Right kidney (tissue), 9 donors: ENCODE results near the gene ACTL7A.
"Not testable (repeated sequence)": the region's sequence is repeated elsewhere in the genome, so short reads cannot be mapped to it uniquely, and the experiment has no call there.

Source experiments
- DNase-seq: peaks from one replicate; pipeline ENCODE4 v3.0.0-alpha.2; 2016
- long read RNA-seq, 8 donors: transcript quantifications; one replicate each; lab custom pipeline, GENCODE V29; 2026

ACTL7A gene
- long read RNA-seq, donor 1, result 0 reads
- long read RNA-seq, donor 2, partial matches to known transcripts, result 0 of 1 reads
- long read RNA-seq, donor 2, other reads (novel, unspliced or antisense), result 0 of 1 reads
- long read RNA-seq, donor 3, result 0 reads
- long read RNA-seq, donor 4, result 0 reads
- long read RNA-seq, donor 5, result 0 reads
- long read RNA-seq, donor 6, result 0 reads
- long read RNA-seq, donor 7, result 0 reads
- long read RNA-seq, donor 8, result 0 reads

DNA sequence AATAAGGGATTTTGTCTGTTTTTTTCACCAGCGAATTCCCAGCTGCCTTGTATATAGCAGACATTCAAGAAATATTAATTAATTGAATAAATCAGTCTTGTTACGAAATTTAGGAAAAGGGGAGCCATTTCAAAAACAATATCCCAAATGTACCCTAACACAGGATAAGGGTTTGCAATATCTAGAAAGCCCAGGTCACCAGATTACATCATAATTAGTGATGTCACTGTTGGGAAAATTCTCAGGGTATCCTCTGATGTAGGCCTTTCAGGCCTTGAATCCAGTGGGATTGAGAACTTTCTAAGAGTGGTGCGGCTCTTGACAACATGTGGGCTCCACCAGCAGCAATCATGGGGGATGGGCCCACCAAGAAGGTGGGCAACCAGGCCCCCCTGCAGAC is at the start of gene ACTL7A:
Gene ACTL7A, plus strand, starts transcription at position 270 of the 400 bp plus-strand sequence. Its CDS starts 57 bp downstream, at position 327.
- DNase-seq, result no peak

GRCh38 chr9:108812396-108813025 is 49.6 kb upstream of the ACTL7A start:
- no peak for DNase-seq

DNA sequence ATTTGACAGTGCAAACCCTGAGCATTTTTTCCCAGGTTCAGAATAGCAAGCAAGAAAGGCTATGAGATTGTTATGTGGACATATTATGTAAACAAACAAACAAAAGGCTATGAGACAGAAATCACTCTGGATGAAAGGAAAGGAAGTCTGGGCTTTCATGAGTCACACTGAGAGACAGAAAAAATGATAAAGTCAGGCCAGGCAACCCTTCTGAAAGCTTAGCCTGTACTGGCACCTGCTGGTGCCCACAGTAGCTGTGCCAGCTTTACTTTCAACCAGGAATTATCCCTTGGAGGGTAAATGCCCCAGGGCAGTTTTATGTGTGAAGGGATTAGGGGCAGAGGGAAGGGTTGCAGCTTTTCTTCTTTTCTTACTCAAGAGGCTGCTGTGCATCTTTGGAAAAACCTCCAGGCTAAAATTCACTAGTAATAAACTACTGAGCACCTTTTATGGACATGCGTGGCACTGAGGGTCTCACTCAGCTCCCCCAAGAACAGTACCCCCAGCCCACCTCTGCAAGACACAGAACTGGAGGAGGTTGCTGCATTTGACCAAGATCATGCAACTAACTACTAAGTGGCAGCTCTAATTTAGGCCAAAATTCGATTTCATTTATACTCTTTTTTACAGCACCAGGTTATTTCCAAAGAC is 48.0 kb upstream of the ACTL7A start:
- no peak for DNase-seq

- DNase-seq, result no peak
These were observed 46.9 kb upstream of the ACTL7A start for GRCh38 chr9:108815156-108815555.

- no peak for DNase-seq
These were observed 46.0 kb upstream of the ACTL7A start for GRCh38 chr9:108816037-108816436.

- no peak for DNase-seq
These were observed 38.2 kb upstream of the ACTL7A start for GRCh38 chr9:108823829-108824228.

- no peak for DNase-seq
These were observed 31.8 kb upstream of the ACTL7A start for GRCh38 chr9:108830272-108830671.

DNA sequence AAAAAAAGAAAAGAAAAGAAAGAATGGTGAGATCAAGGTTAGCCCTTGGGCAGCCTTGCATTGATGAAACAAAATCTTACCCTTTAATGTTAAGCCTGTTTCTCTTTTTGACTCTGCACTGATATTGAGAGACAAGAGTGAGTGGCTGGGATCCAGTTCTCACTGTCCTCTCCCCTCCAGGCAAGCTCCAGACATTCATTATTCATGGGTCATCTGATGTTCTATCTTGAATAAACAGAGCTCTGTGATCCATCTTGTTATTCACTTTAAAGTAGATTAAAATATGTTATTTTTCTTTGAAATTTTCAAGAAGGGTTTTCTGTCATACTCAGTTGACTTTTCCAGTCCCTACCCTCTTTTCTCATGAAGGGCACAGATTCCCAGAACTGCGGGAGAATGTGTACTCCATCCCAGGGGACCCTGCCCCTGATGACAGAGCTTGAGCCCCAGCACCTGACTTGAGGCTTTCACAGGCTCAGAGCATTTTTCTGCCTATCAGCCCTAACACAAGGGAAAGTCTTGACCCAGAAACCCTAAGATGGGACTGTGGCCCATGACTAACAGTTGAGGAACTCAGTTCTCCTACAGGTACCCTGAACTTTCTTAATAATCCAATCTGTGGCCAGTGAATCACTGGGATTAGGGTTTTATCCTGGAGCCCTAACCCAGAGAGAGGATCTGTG is 30.4 kb upstream of the ACTL7A start:
- DNase-seq, result no peak

- DNase-seq, result no peak
These were observed 29.9 kb upstream of the ACTL7A start for GRCh38 chr9:108832179-108832500.

DNA sequence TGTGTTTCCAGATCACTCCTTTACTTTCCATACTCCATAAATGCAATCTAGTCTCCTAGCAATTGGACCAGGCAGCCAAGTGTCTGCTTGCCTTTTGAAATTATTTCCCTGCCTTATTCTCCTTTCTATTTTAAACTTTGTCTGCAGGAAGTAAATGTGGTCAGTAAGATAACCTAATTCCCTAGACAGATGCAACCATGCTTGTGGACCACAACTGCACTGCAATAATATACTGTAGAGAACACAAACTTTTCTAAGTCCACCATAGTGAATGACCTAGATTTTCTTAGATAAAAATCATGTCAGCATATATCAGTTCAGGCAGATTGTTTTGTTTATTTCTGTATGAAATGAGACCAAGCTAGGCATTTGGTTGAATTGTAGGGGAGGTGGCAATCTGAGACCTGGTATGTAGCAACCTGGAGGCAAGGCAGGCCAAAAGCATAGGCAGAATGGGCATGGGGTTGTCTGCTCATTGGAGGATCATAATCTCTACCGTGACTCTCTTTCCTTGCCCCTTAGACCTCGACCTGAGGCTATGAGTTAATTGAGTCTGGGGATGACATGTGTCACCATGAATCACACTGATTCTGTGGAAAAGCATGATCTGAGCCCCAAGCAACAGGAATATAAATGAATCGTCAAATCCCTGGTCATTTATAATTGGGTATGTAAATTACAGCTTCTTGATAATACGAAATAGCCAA is 27.0 kb upstream of the ACTL7A start:
- no peak for DNase-seq

DNA sequence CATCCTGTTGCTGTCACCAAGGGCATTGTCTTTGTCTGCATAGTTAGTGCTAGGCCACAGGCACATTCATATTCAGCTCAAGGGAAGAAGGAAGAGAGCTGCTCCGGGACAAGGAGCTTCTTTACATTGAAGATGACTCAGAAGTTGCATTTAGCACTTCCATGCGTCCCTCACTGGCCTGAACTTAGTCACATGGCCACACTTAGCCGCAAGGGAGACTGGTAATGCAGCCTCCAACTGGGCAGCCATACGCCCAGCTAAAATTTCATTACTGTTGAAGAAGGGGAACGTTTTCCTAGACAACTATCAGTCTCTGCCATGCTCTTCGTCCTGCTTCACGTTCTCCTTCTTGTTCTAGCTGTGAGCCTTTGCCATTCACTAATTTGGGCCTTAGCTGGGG is 26.2 kb upstream of the ACTL7A start:
- DNase-seq, result no peak

- DNase-seq, result no peak
These were observed 25.7 kb upstream of the ACTL7A start for GRCh38 chr9:108836319-108836718.

- no peak for DNase-seq
These were observed 25.3 kb upstream of the ACTL7A start for GRCh38 chr9:108836781-108837180.

DNA sequence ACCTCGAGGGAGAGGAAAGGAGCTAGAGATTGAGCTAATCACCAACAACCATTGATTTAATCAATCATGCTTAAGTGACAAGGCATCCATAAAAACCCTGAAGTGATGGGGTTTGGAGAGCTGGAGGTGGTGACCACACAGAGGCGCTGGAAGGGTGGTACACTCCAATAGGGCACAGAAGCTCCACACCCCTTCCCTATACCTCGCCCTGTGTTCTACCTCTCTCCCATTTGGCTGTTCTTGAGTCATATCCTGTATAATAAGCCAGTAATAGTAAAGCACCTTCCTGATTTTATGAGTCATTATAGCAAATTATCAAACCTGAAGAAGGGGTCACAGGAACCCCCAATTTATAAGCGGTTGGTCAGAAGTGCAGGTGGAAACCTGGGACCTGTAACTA is 24.5 kb upstream of the ACTL7A start:
- DNase-seq, result no peak

- no peak for DNase-seq
These were observed 24.0 kb upstream of the ACTL7A start for GRCh38 chr9:108838017-108838416.

GRCh38 chr9:108839561-108839960 is 22.5 kb upstream of the ACTL7A start:
- not testable (repeated sequence) for DNase-seq

GRCh38 chr9:108842610-108843295 is 19.3 kb upstream of the ACTL7A start:
- no peak for DNase-seq

- no peak for DNase-seq
These were observed 17.7 kb upstream of the ACTL7A start for GRCh38 chr9:108844391-108844790.

DNA sequence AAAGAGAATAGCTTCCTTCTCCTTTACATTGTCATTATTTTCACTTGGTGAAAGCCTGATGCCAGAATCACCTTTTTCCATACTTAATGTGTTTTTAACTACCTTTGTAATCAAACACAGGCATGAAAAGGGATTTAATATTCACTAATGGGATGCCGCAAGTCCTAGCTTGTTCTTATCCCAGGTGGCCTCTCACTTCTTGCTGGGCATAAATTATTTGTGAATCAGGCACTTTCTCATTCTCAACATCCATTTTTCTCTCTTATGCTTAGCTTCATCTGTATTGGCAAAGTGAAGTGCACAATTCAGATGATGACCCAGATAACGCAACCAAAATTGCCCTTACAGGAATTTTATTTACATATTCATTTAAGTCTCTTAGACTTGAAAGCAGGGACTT is 17.2 kb upstream of the ACTL7A start:
- no peak for DNase-seq

DNA sequence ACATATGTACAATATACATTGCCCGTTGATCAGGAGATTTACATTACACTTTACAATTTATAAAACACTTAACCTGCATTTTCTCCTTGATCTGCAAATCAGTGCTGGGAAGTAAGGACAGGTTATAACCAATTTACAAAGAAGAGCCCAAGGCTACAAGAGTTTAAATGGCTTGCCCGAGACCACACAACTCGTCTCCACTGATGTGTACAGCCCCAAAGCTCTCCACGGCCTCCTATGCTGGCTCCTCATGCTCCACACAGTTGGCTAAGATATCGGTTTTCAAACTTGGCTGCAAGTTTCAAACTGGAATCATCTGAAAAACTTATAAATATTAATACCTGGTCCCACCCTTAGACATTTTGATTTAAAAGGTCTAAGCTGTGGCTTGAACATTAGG is 16.6 kb upstream of the ACTL7A start:
- no peak for DNase-seq

GRCh38 chr9:108845947-108846346 is 16.1 kb upstream of the ACTL7A start:
- DNase-seq, result no peak

GRCh38 chr9:108848296-108848695 is 13.8 kb upstream of the ACTL7A start:
- DNase-seq, result not testable (repeated sequence)
